Activated CD4-positive, alpha-beta T cell treated with anti-CD3 and anti-CD28 coated beads, Interleukin-2, amount 50 U/mL, for 1 hour (primary cell): Measurements from ENCODE around the gene CLPX.
"Not testable (repeated sequence)": the region's sequence is repeated elsewhere in the genome, so short reads cannot be mapped to it uniquely, and the experiment has no call there.

Source experiments
- DNase-seq: peaks from one replicate; pipeline ENCODE4 v3.0.0-alpha.2; 2020

The CLPX gene

GRCh38 chr15:65165875-65166274 is 19.3 kb downstream of the CLPX start:
- no peak for DNase-seq

GRCh38 chr15:65164139-65164538 is 21.0 kb downstream of the CLPX start:
- no peak for DNase-seq

DNA sequence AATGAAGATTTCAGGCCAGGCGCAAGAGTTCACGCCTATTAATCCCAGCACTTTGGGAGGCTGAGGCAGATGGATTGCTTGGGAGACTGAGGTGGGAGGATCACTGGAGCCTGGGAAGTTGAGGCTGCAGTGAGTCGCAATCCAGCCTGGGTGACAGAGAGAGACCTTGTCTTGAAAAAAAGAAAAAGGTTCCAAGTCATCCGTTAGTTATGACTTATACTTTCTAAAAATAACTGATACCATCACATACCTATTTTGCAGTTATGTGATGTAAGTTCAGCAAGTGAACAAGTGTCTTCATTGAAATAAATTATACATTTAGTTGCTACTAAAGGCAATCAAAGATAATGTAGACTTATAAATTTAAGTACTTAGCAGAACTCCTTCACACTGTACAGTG is 22.1 kb downstream of the CLPX start:
- no peak for DNase-seq

- DNase-seq = no peak
These were observed 28.4 kb downstream of the CLPX start for GRCh38 chr15:65156692-65157091.

DNA sequence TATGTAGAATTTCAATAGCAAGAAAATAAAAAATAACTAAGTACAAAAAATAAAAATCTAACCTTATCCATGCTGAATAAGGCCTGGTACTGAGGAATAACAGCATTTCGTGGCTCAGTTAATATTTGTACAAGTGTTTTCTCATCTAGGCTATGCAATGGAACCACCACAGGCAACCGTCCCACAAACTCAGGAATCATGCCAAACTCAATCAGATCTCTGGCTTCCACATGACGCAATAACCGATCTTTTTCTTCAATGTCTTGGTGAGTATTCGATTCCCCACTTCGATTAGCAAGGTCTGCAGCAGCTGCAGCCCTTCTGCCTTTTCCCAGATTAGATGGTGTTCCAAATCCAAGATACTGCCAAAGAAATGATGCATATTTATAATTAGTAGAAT is 30.4 kb downstream of the CLPX start:
- DNase-seq = no peak

DNA sequence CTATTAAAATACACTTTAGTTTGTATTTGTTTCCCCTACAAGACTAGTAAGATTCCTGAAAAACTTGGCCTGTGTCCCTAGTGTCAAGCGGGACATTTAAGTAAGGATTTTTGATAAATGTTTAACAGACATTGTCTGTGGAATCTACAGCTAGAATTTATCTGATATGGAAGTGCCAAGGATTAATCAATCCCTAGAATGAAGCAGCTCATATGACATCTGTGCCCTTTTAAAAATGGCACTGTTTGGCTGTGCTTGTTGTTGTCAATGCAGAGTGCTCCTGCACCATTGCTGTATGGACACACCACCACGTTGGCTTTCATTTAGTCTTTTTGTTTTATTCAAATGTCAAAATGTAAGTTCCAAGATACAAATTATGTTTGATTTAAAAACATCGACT is 37.2 kb downstream of the CLPX start:
- no peak for DNase-seq

DNA sequence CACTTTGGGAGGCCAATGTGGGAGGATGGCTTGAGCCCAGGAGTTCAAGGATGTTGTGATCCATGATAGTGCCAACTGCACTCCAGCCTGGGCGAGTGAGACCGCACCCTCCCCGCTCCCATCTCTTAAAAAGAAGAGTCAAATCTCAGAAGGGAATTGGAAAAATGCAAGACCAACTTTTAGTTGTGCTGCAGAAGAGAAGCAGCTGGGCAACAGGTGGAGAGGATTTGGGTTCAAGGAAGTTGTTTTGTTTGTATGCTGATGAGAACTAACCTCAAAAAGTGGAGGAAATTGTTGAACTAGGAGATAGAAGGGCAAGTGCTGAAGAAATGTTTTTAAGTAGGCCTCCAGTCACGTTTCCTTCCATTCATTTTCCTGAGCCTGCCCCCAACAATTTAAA is 38.7 kb downstream of the CLPX start:
- no peak for DNase-seq

DNA sequence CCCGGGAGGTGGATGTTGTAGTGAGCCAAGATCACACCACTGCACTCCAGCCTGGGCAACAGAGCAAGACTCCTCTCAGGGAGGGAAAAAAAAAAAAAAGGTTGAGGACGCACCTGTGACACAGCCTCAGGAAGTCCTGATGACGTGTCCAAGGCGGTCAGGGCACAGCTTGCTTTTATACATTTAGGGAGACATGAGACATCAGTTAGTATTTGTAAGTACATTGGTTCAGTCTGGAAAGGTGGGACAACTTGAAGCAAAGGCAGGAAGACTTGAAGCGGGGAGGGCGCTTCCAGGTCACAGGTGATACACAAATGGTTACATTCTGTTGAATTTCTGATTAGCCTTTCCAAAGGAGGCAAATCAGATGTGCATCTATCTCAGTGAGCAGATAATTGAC is 46.5 kb downstream of the CLPX start:
- not testable (repeated sequence) for DNase-seq

DNA sequence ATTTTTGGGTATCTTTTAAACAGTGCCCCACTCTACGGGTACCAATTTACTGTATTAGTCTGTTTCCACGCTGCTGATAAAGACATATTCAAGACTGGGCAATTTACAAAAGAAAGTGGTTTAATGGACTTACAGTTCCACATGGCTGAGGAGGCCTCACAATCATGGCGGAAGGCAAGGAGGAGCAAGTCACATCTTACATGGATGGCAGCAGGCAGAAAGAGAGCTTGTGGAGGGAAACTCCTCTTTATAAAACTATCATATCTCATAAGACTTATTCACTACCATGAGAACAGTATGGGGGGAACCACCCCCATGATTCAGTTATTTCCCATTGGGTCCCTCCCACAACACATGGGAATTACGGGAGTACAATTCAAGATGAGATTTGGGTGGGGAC is 47.2 kb downstream of the CLPX start:
- not testable (repeated sequence) for DNase-seq

GRCh38 chr15:65137089-65137488 is 48.1 kb downstream of the CLPX start:
- DNase-seq = not testable (repeated sequence)

DNA sequence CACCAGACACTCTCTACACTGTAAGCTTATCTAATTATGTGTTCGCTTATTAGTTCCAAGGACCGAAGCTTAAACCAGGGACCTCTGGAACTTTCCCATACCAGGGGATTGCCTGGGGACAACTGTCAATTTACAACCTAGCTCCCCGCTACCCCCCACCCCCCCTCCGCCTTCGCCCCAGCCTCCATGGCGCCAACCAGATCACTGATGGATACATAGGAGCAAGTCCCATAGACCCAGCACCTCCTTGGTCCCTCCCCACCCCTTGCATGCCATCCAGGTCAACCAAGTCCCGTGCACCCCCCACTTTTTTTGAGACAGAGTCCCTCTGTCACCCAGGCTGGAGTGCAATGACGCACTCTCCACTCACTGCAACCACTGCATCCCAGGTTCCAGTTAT is 50.6 kb downstream of the CLPX start:
- no peak for DNase-seq

DNA sequence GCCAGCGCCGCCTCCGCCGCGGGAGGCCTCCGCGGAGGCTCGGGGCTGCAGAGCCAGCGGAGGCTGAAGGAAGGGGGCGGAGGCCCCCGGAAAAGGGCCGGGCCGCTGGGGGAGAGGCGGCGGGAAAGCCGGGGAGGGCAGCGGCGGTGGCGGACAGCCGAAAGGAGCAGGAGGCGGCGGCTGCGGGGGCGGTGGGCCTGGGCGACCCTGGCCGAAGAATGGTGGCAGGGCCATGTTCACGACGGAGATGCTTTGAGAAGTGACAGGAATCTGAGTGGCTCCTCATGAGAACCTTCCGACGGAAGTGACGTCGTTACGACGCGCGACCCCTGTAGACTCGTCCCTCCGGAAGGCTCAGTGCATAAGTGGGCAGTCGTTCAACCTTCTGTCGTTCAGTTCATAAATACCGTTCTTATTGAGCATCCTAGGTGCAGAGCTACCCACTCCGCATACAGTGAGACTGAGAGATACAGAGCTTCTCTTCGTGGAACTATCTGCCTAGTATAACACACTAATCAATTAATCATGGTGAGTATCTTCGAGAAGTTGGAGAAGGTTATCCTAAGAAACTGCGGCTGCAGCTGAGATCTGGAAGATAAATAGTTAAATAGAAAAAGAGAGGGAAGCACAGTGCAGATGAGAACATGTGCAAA is 51.5 kb downstream of the CLPX start, which contains the start of gene PDCD7:
Gene PDCD7, minus strand, starts transcription at position 261 of the 653 bp plus-strand sequence. Its CDS starts 27 bp downstream, at position 234.
- peak; percentile 80 for DNase-seq

GRCh38 chr15:65132878-65133547 is 52.1 kb downstream of the CLPX start:
- peak; percentile 23 for DNase-seq

DNA sequence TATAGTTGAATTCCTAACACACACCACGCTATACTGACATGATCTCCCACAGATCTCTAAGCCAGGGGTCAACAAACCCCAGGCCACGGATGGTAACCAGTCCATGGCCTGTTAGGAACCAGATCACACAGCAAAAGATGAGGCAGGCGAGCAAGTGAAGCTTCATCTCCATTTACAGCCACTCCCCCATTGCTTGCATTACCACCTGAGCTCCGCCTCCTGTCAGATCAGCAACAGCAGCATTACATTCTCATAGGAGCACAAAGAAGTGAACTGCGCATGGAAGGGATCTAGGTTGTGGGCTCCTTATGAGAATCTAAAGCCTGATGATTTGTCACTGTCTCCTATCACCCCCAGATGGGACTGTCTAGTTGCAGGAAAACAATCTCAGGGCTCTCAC is 54.2 kb downstream of the CLPX start:
- no peak for DNase-seq

GRCh38 chr15:65115542-65115941 is 69.6 kb downstream of the CLPX start:
- DNase-seq = no peak

GRCh38 chr15:65115086-65115485 is 70.1 kb downstream of the CLPX start, which contains the start of gene UBAP1L:
UBAP1L (minus strand) TSS chr15:65115200; CDS start chr15:65106215, 8,985 bp downstream.
- no peak for DNase-seq

- DNase-seq = no peak
These were observed 74.4 kb downstream of the CLPX start for GRCh38 chr15:65110676-65111292.

DNA sequence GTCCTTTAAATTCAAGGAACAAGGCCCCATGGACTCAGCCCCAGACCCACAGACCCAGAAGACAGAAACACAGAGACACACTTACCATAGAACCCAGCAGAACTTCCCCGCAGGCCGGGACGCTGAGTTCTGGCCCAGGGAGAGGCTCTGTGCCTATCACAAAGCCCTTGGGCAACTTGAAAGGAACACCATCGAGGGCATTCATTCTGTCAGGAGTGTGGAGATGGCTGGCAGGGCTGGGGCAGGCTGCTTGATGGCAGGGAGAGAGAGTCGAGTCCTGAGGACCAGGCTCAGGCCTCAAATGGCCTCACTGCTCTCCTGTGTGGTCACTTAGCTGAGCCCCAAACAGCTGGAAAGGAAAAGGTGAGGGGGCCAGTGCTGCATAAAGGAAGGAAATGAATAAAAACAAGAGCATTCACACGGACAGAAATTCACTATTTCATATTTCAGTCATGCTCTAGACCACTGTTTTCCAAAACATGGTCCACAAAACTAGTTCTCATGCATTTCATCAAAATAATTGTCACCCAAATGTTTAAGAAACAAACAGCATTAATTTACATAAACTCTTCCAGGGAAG is 79.0 kb downstream of the CLPX start:
- DNase-seq = no peak

GRCh38 chr15:65105038-65105437 is 80.1 kb downstream of the CLPX start:
- no peak for DNase-seq

- no peak for DNase-seq
These were observed 82.2 kb downstream of the CLPX start for GRCh38 chr15:65102912-65103311.

DNA sequence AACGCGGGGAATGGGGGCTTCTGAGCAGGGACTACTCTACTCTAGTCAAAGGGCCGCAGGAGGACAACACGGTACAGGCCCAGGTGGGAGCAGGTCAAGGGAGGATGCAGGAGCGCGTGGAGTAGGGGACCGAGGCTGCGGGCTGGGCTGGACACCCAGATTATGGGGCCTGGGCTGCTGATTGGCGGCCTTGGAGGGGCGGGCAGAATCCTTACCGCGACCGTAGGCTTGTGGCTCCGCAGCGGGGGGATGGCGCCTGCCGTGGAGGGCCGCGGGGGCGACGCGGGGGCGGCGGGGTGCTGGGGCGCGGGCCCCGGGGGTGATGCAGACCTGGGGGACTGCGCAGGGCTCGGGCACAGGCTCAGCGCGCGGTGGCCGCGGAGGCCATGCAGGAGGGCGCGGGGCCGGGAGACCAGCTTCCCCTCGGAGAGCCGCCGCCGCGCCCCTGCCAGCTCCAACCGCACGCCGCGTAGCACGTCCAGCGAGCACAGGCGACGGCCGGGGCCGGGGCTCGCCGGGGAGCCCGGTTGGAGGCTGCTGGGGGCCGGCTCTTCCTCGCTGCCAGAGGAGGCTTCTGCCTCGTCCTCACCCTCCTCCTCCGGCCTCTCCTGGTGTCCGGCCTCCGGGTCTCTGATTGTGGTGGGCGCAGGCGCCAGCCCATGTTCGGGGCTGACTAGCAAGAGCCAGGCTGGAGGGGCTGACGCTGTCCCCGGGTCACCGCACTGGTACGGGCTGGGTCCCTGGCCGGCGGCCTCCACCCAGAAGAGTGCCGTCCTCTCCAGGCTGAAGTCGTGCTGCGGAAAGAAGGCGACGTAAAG is 83.0 kb downstream of the CLPX start:
- no peak for DNase-seq

DNA sequence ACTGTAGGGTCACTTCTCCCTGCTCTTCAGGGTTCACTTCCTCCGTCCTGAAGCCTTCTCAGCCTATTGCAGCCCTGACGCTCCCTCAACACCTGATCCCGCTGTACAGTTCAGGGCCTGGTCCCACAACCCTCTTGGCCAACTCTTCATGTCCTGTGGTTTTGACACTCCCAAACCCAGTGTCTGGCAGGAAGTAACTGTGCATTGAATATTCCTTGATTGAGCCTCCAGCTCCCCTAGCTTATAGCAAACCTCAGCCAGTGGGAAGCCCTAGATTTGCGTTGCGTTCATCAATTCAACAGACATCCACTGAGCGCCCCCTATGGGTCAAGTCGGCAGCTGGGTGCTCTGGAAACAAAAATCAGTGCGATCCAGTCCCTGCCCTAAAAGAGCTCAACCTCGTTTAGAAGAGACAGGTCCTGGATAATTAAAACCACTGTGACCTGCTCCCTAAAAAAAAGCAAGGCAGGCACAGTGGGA is 83.7 kb downstream of the CLPX start:
- DNase-seq = peak; percentile 53

DNA sequence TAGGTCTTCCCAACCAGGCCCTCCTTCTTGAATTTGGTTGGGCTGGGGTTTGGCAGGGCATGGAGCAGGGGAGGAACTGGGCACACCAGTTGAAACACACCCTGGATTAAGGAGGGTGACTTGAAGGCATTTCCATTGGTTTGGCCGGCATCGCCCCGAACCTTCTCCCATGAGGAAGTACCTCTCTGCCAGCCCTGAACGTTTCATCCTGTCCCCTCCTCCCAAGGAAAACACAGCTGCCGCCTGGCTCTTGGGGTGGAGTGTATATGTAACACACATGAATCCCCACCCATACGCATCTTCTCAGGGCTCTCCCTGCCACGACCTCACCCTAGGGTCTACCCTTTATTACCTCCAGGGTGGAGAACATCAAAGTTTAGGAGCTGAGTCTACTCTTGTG is 84.7 kb downstream of the CLPX start:
- no peak for DNase-seq
